Nephron (organoid): ENCODE data around the gene PPP1R1A.
A peak's percentile ranks its signal among the peaks of the same experiment; 100 is the strongest.

Experiments
- H3K27ac Mint-ChIP-seq, 3 experiments: 2 replicates each; pipeline ENCODE4 v1.8.0; 2020; ENCODE audit warnings: mixed read lengths in 3 of 3, mild to moderate bottlenecking in 2 of 3, moderate library complexity in 1 of 3
- H3K27me3 Mint-ChIP-seq: 2 replicates; pipeline ENCODE4 v1.8.0; 2021; ENCODE audit warnings: low read depth, mild to moderate bottlenecking, moderate library complexity, mixed read lengths
- H3K36me3 Mint-ChIP-seq: 2 replicates; pipeline ENCODE4 v1.8.0; 2020; ENCODE audit warnings: low read depth, mixed read lengths
- H3K4me1 Mint-ChIP-seq: 2 replicates; pipeline ENCODE4 v1.8.0; 2020; ENCODE audit warnings: mixed read lengths
- H3K4me3 Mint-ChIP-seq, 3 experiments: 2 replicates each; pipeline ENCODE4 v1.8.0; 2020; ENCODE audit warnings: mild to moderate bottlenecking in 3 of 3, mixed read lengths in 3 of 3, moderate library complexity in 2 of 3
- H3K9me3 Mint-ChIP-seq: 2 replicates; pipeline ENCODE4 v1.8.0; 2020; ENCODE audit warnings: mixed read lengths
- TF ChIP-seq, protein P1 (sequence below), 3 experiments: fragments of 200-600 bp; sonication (generic); IDR thresholded peaks; one replicate each; pipeline ENCODE4 v1.5.0; 2021; ENCODE audit warnings: antibody characterized with exemption in 3 of 3; ENCODE audit not compliant: unreplicated experiment in 3 of 3

The PPP1R1A gene

GRCh38 chr12:54601841-54602240 lies 13.4 kb upstream of the PPP1R1A start:
- TF ChIP-seq, protein P1, sequence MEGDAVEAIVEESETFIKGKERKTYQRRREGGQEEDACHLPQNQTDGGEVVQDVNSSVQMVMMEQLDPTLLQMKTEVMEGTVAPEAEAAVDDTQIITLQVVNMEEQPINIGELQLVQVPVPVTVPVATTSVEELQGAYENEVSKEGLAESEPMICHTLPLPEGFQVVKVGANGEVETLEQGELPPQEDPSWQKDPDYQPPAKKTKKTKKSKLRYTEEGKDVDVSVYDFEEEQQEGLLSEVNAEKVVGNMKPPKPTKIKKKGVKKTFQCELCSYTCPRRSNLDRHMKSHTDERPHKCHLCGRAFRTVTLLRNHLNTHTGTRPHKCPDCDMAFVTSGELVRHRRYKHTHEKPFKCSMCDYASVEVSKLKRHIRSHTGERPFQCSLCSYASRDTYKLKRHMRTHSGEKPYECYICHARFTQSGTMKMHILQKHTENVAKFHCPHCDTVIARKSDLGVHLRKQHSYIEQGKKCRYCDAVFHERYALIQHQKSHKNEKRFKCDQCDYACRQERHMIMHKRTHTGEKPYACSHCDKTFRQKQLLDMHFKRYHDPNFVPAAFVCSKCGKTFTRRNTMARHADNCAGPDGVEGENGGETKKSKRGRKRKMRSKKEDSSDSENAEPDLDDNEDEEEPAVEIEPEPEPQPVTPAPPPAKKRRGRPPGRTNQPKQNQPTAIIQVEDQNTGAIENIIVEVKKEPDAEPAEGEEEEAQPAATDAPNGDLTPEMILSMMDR (IDR thresholded peaks at IDR 0.05; ENCODE audit: unreplicated experiment in 3 of 3), result no peak
- Mint-ChIP-seq H3K9me3 (no peaks in the 10 kb centered on the region), H3K36me3 (no peaks in the 10 kb centered on the region), H3K27ac (no peak overlapping the region), H3K4me1 (no peaks in the 10 kb centered on the region), H3K4me3 (no peak overlapping the region), H3K27me3 (peaks cover 4% of the 10 kb centered on the region)

DNA sequence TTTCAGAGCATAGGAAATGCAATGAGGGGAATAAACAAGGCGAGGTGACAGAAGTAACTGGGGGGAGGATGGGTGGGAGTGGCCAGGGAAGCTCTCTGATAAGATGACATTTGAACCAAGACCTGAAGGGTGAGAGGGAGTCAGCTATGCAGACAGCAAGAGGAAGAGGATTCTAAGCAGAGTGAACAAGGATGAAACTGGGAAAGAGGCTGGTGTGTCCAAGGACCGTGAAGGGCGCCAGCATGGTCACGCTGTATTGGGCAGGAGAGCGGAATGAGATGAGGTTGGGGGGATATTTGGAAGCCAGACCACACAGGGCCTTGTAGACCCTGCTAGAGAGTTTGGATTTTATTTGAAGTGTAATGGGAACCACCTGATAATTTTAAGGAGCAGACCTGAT lies 10.5 kb upstream of the PPP1R1A start:
- Mint-ChIP-seq H3K27me3 (peaks cover 8% of the 10 kb centered on the region), H3K4me3 (no peak overlapping the region), H3K36me3 (no peaks in the 10 kb centered on the region)

DNA sequence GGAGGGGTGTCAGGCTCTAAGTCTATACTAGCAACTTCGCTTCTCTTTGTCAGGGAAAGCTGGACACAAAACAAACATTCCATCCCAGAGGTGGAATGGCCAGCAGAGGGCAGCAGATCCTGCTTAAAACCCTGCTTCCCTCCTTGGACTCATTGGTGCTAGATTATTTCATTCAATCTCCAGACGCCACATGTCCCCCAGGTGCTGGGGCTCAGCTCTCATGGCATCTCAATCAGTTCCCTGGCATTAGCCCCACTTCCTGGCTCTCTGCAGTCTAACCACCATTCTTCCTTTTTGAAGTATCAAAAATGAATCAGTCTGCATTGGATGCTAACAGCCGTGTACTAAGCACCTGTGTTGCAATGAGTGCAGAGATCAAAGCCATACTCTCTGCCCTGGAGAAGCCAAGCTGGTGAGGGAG lies 8.1 kb upstream of the PPP1R1A start:
- H3K4me3 Mint-ChIP-seq, result no peak overlapping the region
- H3K27ac Mint-ChIP-seq, result peak overlapping the region in 2 of 3 experiments; percentile 17 to 53
- TF ChIP-seq, protein P1 (IDR thresholded peaks at IDR 0.05; ENCODE audit: unreplicated experiment in 3 of 3), result peak; percentile 76 to 78 (median 76)
- no peaks in the 10 kb centered on the region for H3K9me3 Mint-ChIP-seq
- H3K27me3 Mint-ChIP-seq, result peaks cover 8% of the 10 kb centered on the region
- no peaks in the 10 kb centered on the region for H3K36me3 Mint-ChIP-seq
- peaks cover 5% of the 10 kb centered on the region for H3K4me1 Mint-ChIP-seq

More for the DNA sequence above, 10.5 kb upstream of the PPP1R1A start:
- Mint-ChIP-seq H3K9me3 (no peaks in the 10 kb centered on the region), H3K27ac (no peak overlapping the region), H3K4me1 (peaks cover 5% of the 10 kb centered on the region)
- TF ChIP-seq, protein P1 (IDR thresholded peaks at IDR 0.05; ENCODE audit: unreplicated experiment in 3 of 3), result no peak

GRCh38 chr12:54595471-54595870 lies 7.0 kb upstream of the PPP1R1A start:
- Mint-ChIP-seq H3K27me3 (peaks cover 16% of the 10 kb centered on the region), H3K27ac (no peak overlapping the region), H3K4me1 (peaks cover 14% of the 10 kb centered on the region), H3K36me3 (no peaks in the 10 kb centered on the region), H3K4me3 (no peak overlapping the region), H3K9me3 (no peaks in the 10 kb centered on the region)
- TF ChIP-seq, protein P1 (IDR thresholded peaks at IDR 0.05; ENCODE audit: unreplicated experiment in 3 of 3), result no peak

DNA sequence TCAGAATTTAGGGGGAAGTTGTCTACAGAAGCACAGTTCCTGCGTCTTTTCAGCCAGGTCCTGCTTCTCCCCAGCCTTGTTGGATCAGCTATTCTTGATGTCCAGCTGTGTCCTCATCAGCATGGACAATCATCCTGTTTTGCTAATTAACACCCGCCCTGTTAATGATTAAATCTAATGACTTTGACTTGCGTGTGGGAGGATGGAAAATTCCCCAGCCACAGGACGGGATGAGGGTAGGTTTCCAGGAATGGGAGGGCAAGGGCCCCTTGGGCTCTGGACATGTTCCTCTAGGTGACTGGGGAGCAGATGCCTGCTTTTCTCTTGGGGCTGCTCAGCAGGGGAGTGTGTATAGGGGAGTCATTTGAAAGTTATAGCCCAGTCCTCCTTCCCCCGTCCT lies 5.3 kb upstream of the PPP1R1A start:
- Mint-ChIP-seq H3K4me1 (peaks cover 32% of the 10 kb centered on the region), H3K27ac (peak overlapping the region in 1 of 3 experiments; percentile 80), H3K36me3 (no peaks in the 10 kb centered on the region), H3K4me3 (no peak overlapping the region), H3K27me3 (peaks cover 30% of the 10 kb centered on the region), H3K9me3 (no peaks in the 10 kb centered on the region)
- TF ChIP-seq, protein P1 (IDR thresholded peaks at IDR 0.05; ENCODE audit: unreplicated experiment in 3 of 3), result no peak

- H3K36me3 Mint-ChIP-seq, result no peaks in the 10 kb centered on the region
- no peak overlapping the region for H3K27ac Mint-ChIP-seq
- peaks cover 31% of the 10 kb centered on the region for H3K27me3 Mint-ChIP-seq
- TF ChIP-seq, protein P1 (IDR thresholded peaks at IDR 0.05; ENCODE audit: unreplicated experiment in 3 of 3), result no peak
- H3K9me3 Mint-ChIP-seq, result no peaks in the 10 kb centered on the region
- no peak overlapping the region for H3K4me3 Mint-ChIP-seq
- peaks cover 33% of the 10 kb centered on the region for H3K4me1 Mint-ChIP-seq
Measured at GRCh38 chr12:54593135-54593534, 4.7 kb upstream of the PPP1R1A start.
